B cell (primary cell): ENCODE data around the gene CHMP6.

Experiments
- CTCF ChIP-seq: fragments of 200-600 bp; IDR thresholded peaks from one replicate; pipeline ENCODE4 v1.8.0; 2022; ENCODE audit warnings: antibody characterized with exemption, mild to moderate bottlenecking
- EZH2 ChIP-seq: IDR thresholded peaks from 2 replicates; pipeline ENCODE4 v1.6.1; 2012; ENCODE audit warnings: borderline replicate concordance, low read depth, mild to moderate bottlenecking, moderate library complexity, low read length; ENCODE audit not compliant: insufficient read depth, poor library complexity, severe bottlenecking

- TF ChIP-seq CTCF (no peak), EZH2 (no peak)
These were observed 35.9 kb upstream of the CHMP6 start for GRCh38 chr17:80955671-80956280.
